Measurements from ENCODE around the gene SS18L1. TPM values are rescaled to one million over a fixed set of nuclear protein-coding genes. Genes with fewer than 3 reads are reported as not detected.

Gene SS18L1
- total and polyA plus RNA-seq, 2 donors (not counting 1 experiment from before 2014, with no cell fraction given), result 4.7 to 7.4 TPM

DNA sequence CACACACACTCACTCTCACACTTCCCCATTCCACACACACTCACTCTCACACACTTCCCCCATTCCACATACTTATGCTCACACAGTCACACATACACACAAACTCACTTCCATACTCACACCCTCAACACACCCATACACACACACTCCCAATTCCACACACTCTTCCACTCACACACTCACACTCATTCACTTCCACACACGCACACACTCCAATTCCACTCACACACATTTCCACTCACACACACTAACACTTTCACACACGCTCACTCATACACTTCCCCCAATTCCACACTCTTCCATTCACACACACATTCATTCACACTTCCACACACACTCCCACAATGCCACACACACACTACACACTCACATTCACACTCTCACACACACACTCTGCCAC, 86.7 kb downstream of the SS18L1 start:
- Histone ChIP-seq H3K27me3 (ENCODE audit: control insufficient read depth, insufficient read depth, low read length) (peaks cover 13% of the 10 kb centered on the region), H3K27ac (ENCODE audit: insufficient read depth, low read length) (no peak overlapping the region), H3K36me3 (ENCODE audit: control insufficient read depth, insufficient read depth, low read length) (no peaks in the 10 kb centered on the region), H3K4me2 (ENCODE audit: extremely low read depth, insufficient read depth, low read length) (no peak overlapping the region), H4K20me1 (ENCODE audit: control insufficient read depth, extremely low read depth, insufficient read depth, low read length) (no peaks in the 10 kb centered on the region), H3K9me3 (ENCODE audit: control insufficient read depth, insufficient read depth, low read depth, low read length) (no peaks in the 10 kb centered on the region), H3K4me3 (replicated peaks in 1 of 4; ENCODE audit: control extremely low read depth in 1 of 4, insufficient read depth in 1 of 4, low read depth in 3 of 4, low read length in 4 of 4) (no peak overlapping the region), H3K9ac (ENCODE audit: insufficient read depth, low read length) (no peak overlapping the region), H2AFZ (ENCODE audit: low read length) (no peak overlapping the region), H3K79me2 (ENCODE audit: control insufficient read depth, insufficient read depth, low read length) (no peaks in the 10 kb centered on the region), H3K4me1 (ENCODE audit: control insufficient read depth, extremely low read depth, insufficient read depth, low read length) (no peaks in the 10 kb centered on the region)
- DNase-seq (ENCODE audit: low read depth in 2 of 2), result no peak
- TF ChIP-seq, protein P1, sequence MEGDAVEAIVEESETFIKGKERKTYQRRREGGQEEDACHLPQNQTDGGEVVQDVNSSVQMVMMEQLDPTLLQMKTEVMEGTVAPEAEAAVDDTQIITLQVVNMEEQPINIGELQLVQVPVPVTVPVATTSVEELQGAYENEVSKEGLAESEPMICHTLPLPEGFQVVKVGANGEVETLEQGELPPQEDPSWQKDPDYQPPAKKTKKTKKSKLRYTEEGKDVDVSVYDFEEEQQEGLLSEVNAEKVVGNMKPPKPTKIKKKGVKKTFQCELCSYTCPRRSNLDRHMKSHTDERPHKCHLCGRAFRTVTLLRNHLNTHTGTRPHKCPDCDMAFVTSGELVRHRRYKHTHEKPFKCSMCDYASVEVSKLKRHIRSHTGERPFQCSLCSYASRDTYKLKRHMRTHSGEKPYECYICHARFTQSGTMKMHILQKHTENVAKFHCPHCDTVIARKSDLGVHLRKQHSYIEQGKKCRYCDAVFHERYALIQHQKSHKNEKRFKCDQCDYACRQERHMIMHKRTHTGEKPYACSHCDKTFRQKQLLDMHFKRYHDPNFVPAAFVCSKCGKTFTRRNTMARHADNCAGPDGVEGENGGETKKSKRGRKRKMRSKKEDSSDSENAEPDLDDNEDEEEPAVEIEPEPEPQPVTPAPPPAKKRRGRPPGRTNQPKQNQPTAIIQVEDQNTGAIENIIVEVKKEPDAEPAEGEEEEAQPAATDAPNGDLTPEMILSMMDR (conservative IDR thresholded peaks at IDR 0.05 in 1 of 2, IDR thresholded peaks at IDR 0.05 in 1 of 2; ENCODE audit: low read depth in 1 of 2, low read length in 2 of 2), result no peak
- TF ChIP-seq EZH2 (IDR thresholded peaks at IDR 0.05; ENCODE audit: low read length, missing control alignments), result no peak

DNA sequence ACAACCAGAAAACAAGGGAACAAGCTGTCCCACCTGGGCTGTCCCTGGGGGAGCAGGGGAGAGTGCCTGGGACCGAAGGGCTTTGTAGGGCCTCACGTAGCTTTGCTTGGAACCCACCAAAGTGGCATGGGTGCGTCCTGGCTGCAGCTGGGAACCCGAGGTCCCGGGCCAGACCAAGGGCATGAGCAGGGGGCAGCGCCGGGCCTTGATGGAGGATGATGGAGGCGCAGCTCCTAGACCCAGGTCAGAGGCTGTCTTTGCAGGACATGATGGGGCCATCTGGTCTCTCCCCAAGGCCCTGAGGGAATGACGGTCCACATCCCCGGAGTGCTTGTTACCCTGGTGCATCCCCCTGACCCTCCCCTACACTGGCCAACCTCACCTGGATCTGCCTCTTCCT, 87.1 kb downstream of the SS18L1 start:
- no peak for TF ChIP-seq EZH2 (IDR thresholded peaks at IDR 0.05; ENCODE audit: low read length, missing control alignments)
- TF ChIP-seq, protein P1 (conservative IDR thresholded peaks at IDR 0.05 in 1 of 2, IDR thresholded peaks at IDR 0.05 in 1 of 2; ENCODE audit: low read depth in 1 of 2, low read length in 2 of 2), result no peak
- Histone ChIP-seq H3K27ac (ENCODE audit: insufficient read depth, low read length) (no peak overlapping the region), H3K4me3 (replicated peaks in 1 of 4; ENCODE audit: control extremely low read depth in 1 of 4, insufficient read depth in 1 of 4, low read depth in 3 of 4, low read length in 4 of 4) (no peak overlapping the region), H3K4me2 (ENCODE audit: extremely low read depth, insufficient read depth, low read length) (no peak overlapping the region), H3K36me3 (ENCODE audit: control insufficient read depth, insufficient read depth, low read length) (no peaks in the 10 kb centered on the region), H3K27me3 (ENCODE audit: control insufficient read depth, insufficient read depth, low read length) (peaks cover 12% of the 10 kb centered on the region), H2AFZ (ENCODE audit: low read length) (no peak overlapping the region), H3K4me1 (ENCODE audit: control insufficient read depth, extremely low read depth, insufficient read depth, low read length) (no peaks in the 10 kb centered on the region), H4K20me1 (ENCODE audit: control insufficient read depth, extremely low read depth, insufficient read depth, low read length) (no peaks in the 10 kb centered on the region), H3K79me2 (ENCODE audit: control insufficient read depth, insufficient read depth, low read length) (no peaks in the 10 kb centered on the region), H3K9ac (ENCODE audit: insufficient read depth, low read length) (no peak overlapping the region), H3K9me3 (ENCODE audit: control insufficient read depth, insufficient read depth, low read depth, low read length) (no peaks in the 10 kb centered on the region)
- no peak for DNase-seq (ENCODE audit: low read depth in 2 of 2)

GRCh38 chr20:62231292-62231691, 87.7 kb downstream of the SS18L1 start:
- Histone ChIP-seq H4K20me1 (ENCODE audit: control insufficient read depth, extremely low read depth, insufficient read depth, low read length) (no peaks in the 10 kb centered on the region), H3K9me3 (ENCODE audit: control insufficient read depth, insufficient read depth, low read depth, low read length) (no peaks in the 10 kb centered on the region), H3K4me1 (ENCODE audit: control insufficient read depth, extremely low read depth, insufficient read depth, low read length) (no peaks in the 10 kb centered on the region), H3K4me3 (replicated peaks in 1 of 4; ENCODE audit: control extremely low read depth in 1 of 4, insufficient read depth in 1 of 4, low read depth in 3 of 4, low read length in 4 of 4) (no peak overlapping the region), H3K4me2 (ENCODE audit: extremely low read depth, insufficient read depth, low read length) (no peak overlapping the region), H2AFZ (ENCODE audit: low read length) (no peak overlapping the region), H3K27me3 (ENCODE audit: control insufficient read depth, insufficient read depth, low read length) (peaks cover 8% of the 10 kb centered on the region), H3K9ac (ENCODE audit: insufficient read depth, low read length) (no peak overlapping the region), H3K79me2 (ENCODE audit: control insufficient read depth, insufficient read depth, low read length) (no peaks in the 10 kb centered on the region), H3K36me3 (ENCODE audit: control insufficient read depth, insufficient read depth, low read length) (no peaks in the 10 kb centered on the region), H3K27ac (ENCODE audit: insufficient read depth, low read length) (no peak overlapping the region)
- no peak for TF ChIP-seq EZH2 (IDR thresholded peaks at IDR 0.05; ENCODE audit: low read length, missing control alignments)
- TF ChIP-seq, protein P1 (conservative IDR thresholded peaks at IDR 0.05 in 1 of 2, IDR thresholded peaks at IDR 0.05 in 1 of 2; ENCODE audit: low read depth in 1 of 2, low read length in 2 of 2), result no peak
- no peak for DNase-seq (ENCODE audit: low read depth in 2 of 2)

Other genes with a start within 250 kb of the SS18L1 start
- gene TAF4, start 77.9 kb upstream of the SS18L1 start, total RNA-seq, result 2.8 and 3.0 TPM in 2 replicates
- 2.6 and 4.2 TPM in 2 replicates for gene TAF4, start 77.9 kb upstream of the SS18L1 start, polyA plus RNA-seq
- 46.7 and 48.7 TPM in 2 replicates for gene LSM14B, start 21.3 kb upstream of the SS18L1 start, total RNA-seq
- gene LSM14B, start 21.3 kb upstream of the SS18L1 start, polyA plus RNA-seq, result 20.2 and 24.7 TPM in 2 replicates
- 234 and 274 TPM in 2 replicates for gene PSMA7, start 375 bp upstream of the SS18L1 start, total RNA-seq
- gene PSMA7, start 375 bp upstream of the SS18L1 start, polyA plus RNA-seq, result 342 and 397 TPM in 2 replicates
- gene MTG2, start 39.3 kb downstream of the SS18L1 start, total RNA-seq, result 17.5 and 20.5 TPM in 2 replicates
- 16.5 and 26.2 TPM in 2 replicates for gene MTG2, start 39.3 kb downstream of the SS18L1 start, polyA plus RNA-seq
- not detected in 2 replicates for gene HRH3, start 76.5 kb downstream of the SS18L1 start, total RNA-seq
- not detected in 2 replicates for gene HRH3, start 76.5 kb downstream of the SS18L1 start, polyA plus RNA-seq
- 23.6 and 27.9 TPM in 2 replicates for gene OSBPL2, start 94.8 kb downstream of the SS18L1 start, total RNA-seq
- 11.4 and 13.3 TPM in 2 replicates for gene OSBPL2, start 94.8 kb downstream of the SS18L1 start, polyA plus RNA-seq
- gene ADRM1, start 159.2 kb downstream of the SS18L1 start, total RNA-seq, result 61.1 and 71.3 TPM in 2 replicates
- gene ADRM1, start 159.2 kb downstream of the SS18L1 start, polyA plus RNA-seq, result 41.2 and 67.1 TPM in 2 replicates
- gene LAMA5, start 223.5 kb downstream of the SS18L1 start, total RNA-seq, result 47.0 and 81.6 TPM in 2 replicates
- 1.5 and 4.3 TPM in 2 replicates for gene LAMA5, start 223.5 kb downstream of the SS18L1 start, polyA plus RNA-seq
- 718 and 867 TPM in 2 replicates for gene RPS21, start 243.3 kb downstream of the SS18L1 start, total RNA-seq
- gene RPS21, start 243.3 kb downstream of the SS18L1 start, polyA plus RNA-seq, result 2,081 and 2,825 TPM in 2 replicates

Measured in fibroblast of lung (primary cell).